Subcutaneous adipose tissue (tissue), 4 donors: ENCODE measurements around the gene GTPBP4. TPM values are rescaled to one million over a fixed set of nuclear protein-coding genes. Genes with fewer than 3 reads are reported as not detected.

Experiments used
- CTCF ChIP-seq: fragments of 450-650 bp; IDR thresholded peaks from one replicate; pipeline ENCODE4 v1.5.1; 2016; ENCODE audit warnings: low read depth, mild to moderate bottlenecking, control low read depth, antibody characterized with exemption, moderate library complexity
- total RNA-seq, 4 donors: library from RNA; depleted of rRNA; stranded (reverse); fragments of >200 nt; gene quantifications; one replicate each; pipeline ENCODE4 v1.1.0, GENCODE V29; 2016

Gene GTPBP4
- total RNA-seq, 4 donors from 2014 or later: 26.3 to 31.9 (median 29.6) TPM

GRCh38 chr10:1040133-1040532 is 51.9 kb downstream of the GTPBP4 start:
- no peak for TF ChIP-seq CTCF

GRCh38 chr10:1041514-1041913 is 53.3 kb downstream of the GTPBP4 start:
- TF ChIP-seq CTCF: no peak

DNA sequence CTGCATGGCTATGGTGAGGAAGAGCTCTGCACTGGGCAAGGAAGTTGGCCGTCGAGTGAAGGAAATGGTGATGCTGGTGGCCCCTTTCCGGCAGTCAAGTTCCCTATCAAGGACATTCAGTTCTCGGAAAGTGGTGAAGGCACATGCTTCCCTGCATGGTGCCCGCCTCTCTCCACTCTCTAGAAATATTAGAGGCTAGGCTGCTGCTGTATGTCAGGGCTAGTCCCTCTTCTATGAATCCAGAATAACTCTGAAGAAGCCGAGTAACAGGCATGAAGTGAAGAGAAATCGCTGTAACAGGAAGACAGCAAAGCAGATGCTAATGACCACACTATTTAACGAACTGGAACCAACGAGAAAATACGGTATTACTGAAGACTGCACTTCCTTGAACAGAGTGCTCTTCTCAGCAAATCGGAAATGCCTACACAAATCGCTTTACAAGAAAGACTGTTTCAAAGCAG is 55.3 kb downstream of the GTPBP4 start:
- no peak for TF ChIP-seq CTCF

DNA sequence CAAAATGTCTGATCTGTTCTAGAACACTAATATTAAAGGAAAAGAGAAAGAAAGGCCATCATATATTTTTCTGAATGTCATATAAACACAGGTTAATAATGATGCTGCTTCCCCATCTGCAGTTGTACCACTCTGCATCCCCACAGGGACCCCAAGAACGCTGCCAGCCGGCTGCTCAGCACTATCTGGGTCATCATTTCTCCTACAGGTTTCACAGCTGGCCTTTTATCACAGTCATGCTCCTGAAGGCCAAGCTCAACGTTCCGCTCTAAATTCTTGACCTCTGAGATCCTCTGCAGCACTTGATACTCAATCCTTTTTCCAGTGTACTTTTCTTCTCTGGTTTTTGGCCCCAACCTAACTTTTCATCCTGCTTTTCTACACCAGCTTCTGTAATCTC is 55.9 kb downstream of the GTPBP4 start:
- TF ChIP-seq CTCF: no peak

GRCh38 chr10:1044964-1045363 is 56.7 kb downstream of the GTPBP4 start:
- no peak for TF ChIP-seq CTCF

- TF ChIP-seq CTCF: no peak
Measured at GRCh38 chr10:1045415-1045814, 57.2 kb downstream of the GTPBP4 start.

DNA sequence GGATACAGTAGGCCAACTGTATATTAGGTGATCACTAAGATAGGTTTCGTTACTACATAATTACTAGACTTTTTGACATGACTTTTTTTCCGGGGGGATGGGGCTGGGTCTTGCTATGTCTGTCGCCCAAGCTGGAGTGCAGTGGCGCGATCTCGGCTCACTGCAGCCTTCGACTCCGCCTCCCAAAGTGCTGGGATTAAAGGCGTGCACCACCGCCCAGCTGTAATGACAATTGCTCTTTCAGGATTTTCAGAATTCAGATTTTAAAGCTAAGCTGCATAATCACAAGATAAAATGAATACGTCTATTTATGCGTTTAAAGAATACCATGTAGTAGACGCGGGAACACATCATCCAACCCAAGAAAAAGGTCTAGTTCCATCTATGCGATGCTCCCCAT is 59.7 kb downstream of the GTPBP4 start:
- no peak for TF ChIP-seq CTCF
